Measurements from ENCODE around the gene EBF3. TPM values are rescaled to one million over a fixed set of nuclear protein-coding genes. Genes with fewer than 3 reads are reported as not detected.

EBF3 gene
- total and polyA plus RNA-seq, 10 donors = 0.02 to 0.20 (median 0.13) TPM; not detected in 6

- Histone ChIP-seq H3K27me3 (replicated peaks in 1 of 7) (peaks cover 0 to 84% (median 33%) of the 10 kb centered on the region in 7 donors), H3K4me3 (no peak overlapping the region), H3K4me1 (no peaks in the 10 kb centered on the region), H3K36me3 (no peaks in the 10 kb centered on the region), H3K27ac (no peak overlapping the region), H3K9me3 (no peaks in the 10 kb centered on the region)
- intact Hi-C loops (cut with DNase I; ENCODE audit: low total_unique reads) = no loop called here
- no peak for DNase-seq
- TF ChIP-seq POLR2A (IDR thresholded peaks at IDR 0.05) (no peak), POLR2AphosphoS5 (IDR thresholded peaks at IDR 0.05) (no peak), CTCF (IDR thresholded peaks at IDR 0.05 in 8 of 11, conservative IDR thresholded peaks at IDR 0.05 in 3 of 11) (no peak)
- WGBS, 5 donors = 83 to 91% (median 87%) methylated on average over 27 to 36 of the region's 36 CpGs
Measured at GRCh38 chr10:129896136-129896859, 67.8 kb downstream of the EBF3 start.

GRCh38 chr10:129895811-129896135 is 68.3 kb downstream of the EBF3 start:
- H3K36me3 ChIP-seq = no peaks in the 10 kb centered on the region
- H3K4me3 ChIP-seq = no peak overlapping the region
- no peak overlapping the region for H3K27ac ChIP-seq
- no peaks in the 10 kb centered on the region for H3K9me3 ChIP-seq
- 94 to 99% (median 96%) methylated on average over 4 of the region's 4 CpGs for WGBS, 5 donors
- no peaks in the 10 kb centered on the region for H3K4me1 ChIP-seq
- H3K27me3 ChIP-seq (replicated peaks in 1 of 7) = peaks cover 0 to 78% (median 33%) of the 10 kb centered on the region in 7 donors
- intact Hi-C loops (cut with DNase I; ENCODE audit: low total_unique reads) = no loop called here
- no peak for DNase-seq
- TF ChIP-seq CTCF (IDR thresholded peaks at IDR 0.05 in 8 of 11, conservative IDR thresholded peaks at IDR 0.05 in 3 of 11) = no peak
- no peak for TF ChIP-seq POLR2A (IDR thresholded peaks at IDR 0.05)
- TF ChIP-seq POLR2AphosphoS5 (IDR thresholded peaks at IDR 0.05) = no peak

- H3K36me3 ChIP-seq = no peaks in the 10 kb centered on the region
- DNase-seq = no peak
- H3K27me3 ChIP-seq (replicated peaks in 1 of 7) = peaks cover 0 to 69% (median 33%) of the 10 kb centered on the region in 7 donors
- intact Hi-C loops (cut with DNase I; ENCODE audit: low total_unique reads) = no loop called here
- H3K9me3 ChIP-seq = no peaks in the 10 kb centered on the region
- TF ChIP-seq POLR2A (IDR thresholded peaks at IDR 0.05) (no peak), POLR2AphosphoS5 (IDR thresholded peaks at IDR 0.05) (no peak), CTCF (IDR thresholded peaks at IDR 0.05 in 8 of 11, conservative IDR thresholded peaks at IDR 0.05 in 3 of 11) (no peak)
- no peak overlapping the region for H3K4me3 ChIP-seq
- no peak overlapping the region for H3K27ac ChIP-seq
- WGBS, 5 donors = 81 to 98% (median 86%) methylated on average over 3 of the region's 3 CpGs
- no peaks in the 10 kb centered on the region for H3K4me1 ChIP-seq
Measured at GRCh38 chr10:129894698-129895097, 69.4 kb downstream of the EBF3 start.

DNA sequence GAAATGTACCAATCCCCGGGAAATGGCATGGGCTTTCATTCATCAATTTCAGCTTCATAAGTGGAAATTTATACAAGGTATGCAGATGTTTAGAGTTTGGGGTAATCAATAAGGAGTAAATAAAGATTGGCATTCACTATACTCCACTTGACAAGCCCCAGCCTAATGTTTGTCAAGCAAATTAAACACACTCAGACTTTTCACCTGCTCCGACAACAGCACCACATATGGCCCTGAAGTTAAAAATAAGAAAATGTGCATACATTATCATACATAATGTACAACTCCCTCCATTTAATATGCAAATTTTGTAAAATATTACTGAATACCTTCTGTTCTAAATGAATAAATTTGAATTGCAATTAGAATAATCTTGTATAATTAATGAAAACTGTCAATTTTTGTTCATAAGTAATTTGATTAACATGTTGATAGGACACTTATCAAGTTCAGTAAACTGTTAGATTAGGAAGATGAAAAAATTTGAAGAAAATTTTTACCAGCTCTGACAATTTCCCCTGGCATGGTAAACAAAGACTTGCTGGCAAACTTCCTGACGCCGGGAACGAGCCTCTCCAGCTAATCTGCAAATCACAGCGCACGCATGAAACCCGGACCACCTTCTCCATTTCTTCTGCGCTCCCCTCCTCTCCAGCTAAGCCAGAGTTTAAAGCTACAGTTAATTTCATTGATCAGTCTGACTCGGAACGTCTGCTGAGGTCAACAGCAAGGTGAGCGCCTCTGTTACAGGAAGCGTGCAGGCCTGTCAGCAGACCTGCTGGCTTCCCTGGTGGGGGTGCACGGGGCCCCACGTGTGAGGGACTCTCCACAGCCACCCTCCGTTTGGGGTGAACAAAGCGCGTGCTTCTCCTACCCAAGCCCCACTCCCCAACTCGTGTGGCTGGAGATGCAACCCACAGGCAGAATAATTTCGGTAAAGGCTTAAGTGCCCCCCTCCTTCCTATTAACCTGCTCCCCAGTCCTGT is 70.7 kb downstream of the EBF3 start:
- Histone ChIP-seq H3K36me3 (no peaks in the 10 kb centered on the region), H3K4me3 (no peak overlapping the region), H3K27me3 (replicated peaks in 1 of 7) (peaks cover 0 to 56% (median 22%) of the 10 kb centered on the region in 7 donors), H3K4me1 (no peaks in the 10 kb centered on the region), H3K9me3 (no peaks in the 10 kb centered on the region), H3K27ac (no peak overlapping the region)
- intact Hi-C loops (cut with DNase I; ENCODE audit: low total_unique reads) = no loop called here
- no peak for TF ChIP-seq POLR2AphosphoS5 (IDR thresholded peaks at IDR 0.05)
- no peak for TF ChIP-seq CTCF (IDR thresholded peaks at IDR 0.05 in 8 of 11, conservative IDR thresholded peaks at IDR 0.05 in 3 of 11)
- no peak for TF ChIP-seq POLR2A (IDR thresholded peaks at IDR 0.05)
- whole genome bisulfite sequencing, 5 donors = 65 to 72% (median 69%) methylated on average over 20 of the region's 20 CpGs
- DNase-seq = no peak
